Measurements from ENCODE around the gene ZNF200. TPM values are rescaled to one million over a fixed set of nuclear protein-coding genes. Genes with fewer than 3 reads are reported as not detected.
A peak's percentile ranks its signal among the peaks of the same experiment; 100 is the strongest.

ZNF200 gene
- total and polyA plus RNA-seq, 2 of the 13 experiments (the other 11 are each of a cell fraction or from before 2014, with no cell fraction given), result 3.5 to 16.5 TPM

GRCh38 chr16:3282730-3283542 is 48.0 kb upstream of the ZNF200 start, which contains the start of gene ZNF263 (continued):
- TF ChIP-seq MXI1 (IDR thresholded peaks at IDR 0.05; ENCODE audit: borderline replicate concordance, low read depth, low read length) (peak; percentile 79; the same call in 2 of the 3 replicates), STAT5B (CRISPR knock-in tag; IDR thresholded peaks at IDR 0.05) (0 out of 2 replicates have a peak, but pooled peaks have one; percentile 5), HNF1A (IDR thresholded peaks at IDR 0.05; ENCODE audit: low read depth) (no peak), HNF1A (CRISPR knock-in tag; IDR thresholded peaks at IDR 0.05; ENCODE audit: borderline replicate concordance) (peak; percentile 8; the same call in 1 of the 2 replicates), ARID2 (CRISPR knock-in tag; IDR thresholded peaks at IDR 0.05; ENCODE audit: borderline replicate concordance) (no peak), ZMAT3 (CRISPR knock-in tag; conservative IDR thresholded peaks at IDR 0.05) (0 out of 2 replicates have a peak, but pooled peaks have one; percentile 23), PRDM4 (CRISPR knock-in tag; IDR thresholded peaks at IDR 0.05; ENCODE audit: borderline replicate concordance) (no peak), HNF4A (CRISPR knock-in tag; IDR thresholded peaks at IDR 0.05) (peak; percentile 38), ZBTB10 (CRISPR knock-in tag; IDR thresholded peaks at IDR 0.05; ENCODE audit: borderline replicate concordance) (peak; percentile 84), TBX2 (CRISPR knock-in tag; IDR thresholded peaks at IDR 0.05; ENCODE audit: borderline replicate concordance) (peak; percentile 65), KAT2B (IDR thresholded peaks at IDR 0.05; ENCODE audit: borderline replicate concordance, low read depth, low read length) (no peak), SNAPC4 (CRISPR knock-in tag; IDR thresholded peaks at IDR 0.05) (0 out of 2 replicates have a peak, but pooled peaks have one; percentile 56)

Data from HepG2 (cell line).